ENCODE measurements around the gene HOXC10. TPM values are rescaled to one million over a fixed set of nuclear protein-coding genes. Genes with fewer than 3 reads are reported as not detected.

The HOXC10 gene
- total and polyA plus RNA-seq, 12 donors, result 0.34 to 4.5 (median 1.5) TPM; not detected in 3

- 1 to 5% (median 3%) methylated on average over 26 to 36 of the region's 36 CpGs for WGBS, 4 donors
- H3K27ac ChIP-seq, result peak within 1 kb of the TSS in 4 of 5 donors; percentile 51 to 95 (median 68)
- H3K4me3 ChIP-seq, result peak within 1 kb of the TSS in 3 of 4 donors; percentile 4 to 58 (median 54)
- no peaks in the 10 kb centered on the region for H3K9me3 ChIP-seq (replicated peaks in 1 of 3)
- no peaks in the 10 kb centered on the region for H3K36me3 ChIP-seq (replicated peaks in 1 of 2)
- intact Hi-C loops (cut with DNase I), result no loop called here
- peak in 1 of 2 donors; percentile 25 for TF ChIP-seq POLR2A (IDR thresholded peaks at IDR 0.05)
- TF ChIP-seq CTCF (IDR thresholded peaks at IDR 0.05), result no peak
- DNase-seq, result peak in 6 of 7 donors; percentile 47 to 86 (median 58)
- H3K4me1 ChIP-seq (replicated peaks in 1 of 2), result peaks cover 6 to 47% of the 10 kb centered on the region in 2 donors
- H3K27me3 ChIP-seq, result no peaks in the 10 kb centered on the region
Measured at GRCh38 chr12:54028314-54029201, 43.6 kb downstream of the HOXC10 start, which contains the start of gene HOXC6. TSS of gene HOXC6 (plus strand) at chr12:54028440. CDS start at chr12:54028522, 82 bp downstream.

GRCh38 chr12:54029529-54030441 is 44.8 kb downstream of the HOXC10 start:
- intact Hi-C loops (cut with DNase I), result loop anchor here (5.0 to 10.0 kb wide), 2 partner anchors 105 to 163 kb away; no protein-coding TSS in a partner anchor
- WGBS, 4 donors, result 23 to 36% (median 24%) methylated on average over 37 to 53 of the region's 53 CpGs
- no peak for TF ChIP-seq CTCF (IDR thresholded peaks at IDR 0.05)
- peak overlapping the region in 2 of 4 donors; percentile 7 to 58 for H3K4me3 ChIP-seq
- no peaks in the 10 kb centered on the region for H3K9me3 ChIP-seq (replicated peaks in 1 of 3)
- DNase-seq, result peak in 1 of 7 donors; percentile 65
- peak overlapping the region in 4 of 5 donors; percentile 77 to 95 (median 86) for H3K27ac ChIP-seq
- H3K36me3 ChIP-seq (replicated peaks in 1 of 2), result no peaks in the 10 kb centered on the region
- no peaks in the 10 kb centered on the region for H3K27me3 ChIP-seq
- peaks cover 13 to 58% of the 10 kb centered on the region in 2 donors for H3K4me1 ChIP-seq (replicated peaks in 1 of 2)

- intact Hi-C loops (cut with DNase I), result loop anchor here (5.0 to 10.0 kb wide), 2 partner anchors 104 to 162 kb away; no protein-coding TSS in a partner anchor
- H3K4me3 ChIP-seq, result peak overlapping the region in 1 of 4 donors; percentile 58
Measured at GRCh38 chr12:54030442-54030801, 45.5 kb downstream of the HOXC10 start.

More at GRCh38 chr12:54030442-54030801, 45.5 kb downstream of the HOXC10 start:
- Histone ChIP-seq H3K27me3 (no peaks in the 10 kb centered on the region), H3K9me3 (replicated peaks in 1 of 3) (no peaks in the 10 kb centered on the region), H3K4me1 (replicated peaks in 1 of 2) (peaks cover 13 to 58% of the 10 kb centered on the region in 2 donors), H3K27ac (peak overlapping the region in 4 of 5 donors; percentile 77 to 95 (median 89)), H3K36me3 (replicated peaks in 1 of 2) (no peaks in the 10 kb centered on the region)
- DNase-seq, result no peak
- 45 to 57% (median 52%) methylated on average over 7 of the region's 7 CpGs for WGBS, 4 donors
- TF ChIP-seq POLR2A (IDR thresholded peaks at IDR 0.05), result no peak
- TF ChIP-seq CTCF (IDR thresholded peaks at IDR 0.05), result no peak

Measured in adrenal gland (tissue), 12 donors.